MM.1S (cell line): ENCODE results near the gene STOX2.

Experiments used
- EZH2phosphoT487 ChIP-seq: fragments of 300-600 bp; sonication (generic); IDR thresholded peaks from 2 replicates; pipeline ENCODE4 v1.6.1; 2018; ENCODE audit warnings: antibody characterized with exemption, low read length
- TF ChIP-seq, protein P1 (sequence below): fragments of 300-600 bp; sonication (generic); IDR thresholded peaks from 2 replicates; pipeline ENCODE4 v1.5.1; 2016; ENCODE audit warnings: antibody characterized with exemption, low read length, mixed read lengths

DNA sequence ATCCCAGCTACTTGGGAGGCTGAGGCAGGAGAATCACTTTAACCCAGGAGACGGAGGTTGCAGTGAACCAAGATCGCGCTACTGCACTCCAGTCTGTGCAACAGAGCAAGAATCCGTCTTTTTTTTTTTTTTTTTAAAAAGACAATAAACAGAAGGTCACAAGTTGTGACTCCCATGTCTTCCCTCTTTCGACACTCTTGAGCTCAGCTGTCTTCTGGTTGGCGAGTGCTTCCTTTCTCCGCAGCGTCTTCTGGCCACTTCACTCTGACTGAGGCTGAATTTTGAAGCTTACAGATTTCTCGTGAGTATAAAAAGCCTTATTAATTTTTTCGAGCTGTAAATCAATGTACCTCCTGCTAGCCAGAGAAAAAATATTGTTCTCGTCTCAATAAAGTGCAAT, 124.9 kb downstream of the STOX2 start:
- TF ChIP-seq, protein P1, sequence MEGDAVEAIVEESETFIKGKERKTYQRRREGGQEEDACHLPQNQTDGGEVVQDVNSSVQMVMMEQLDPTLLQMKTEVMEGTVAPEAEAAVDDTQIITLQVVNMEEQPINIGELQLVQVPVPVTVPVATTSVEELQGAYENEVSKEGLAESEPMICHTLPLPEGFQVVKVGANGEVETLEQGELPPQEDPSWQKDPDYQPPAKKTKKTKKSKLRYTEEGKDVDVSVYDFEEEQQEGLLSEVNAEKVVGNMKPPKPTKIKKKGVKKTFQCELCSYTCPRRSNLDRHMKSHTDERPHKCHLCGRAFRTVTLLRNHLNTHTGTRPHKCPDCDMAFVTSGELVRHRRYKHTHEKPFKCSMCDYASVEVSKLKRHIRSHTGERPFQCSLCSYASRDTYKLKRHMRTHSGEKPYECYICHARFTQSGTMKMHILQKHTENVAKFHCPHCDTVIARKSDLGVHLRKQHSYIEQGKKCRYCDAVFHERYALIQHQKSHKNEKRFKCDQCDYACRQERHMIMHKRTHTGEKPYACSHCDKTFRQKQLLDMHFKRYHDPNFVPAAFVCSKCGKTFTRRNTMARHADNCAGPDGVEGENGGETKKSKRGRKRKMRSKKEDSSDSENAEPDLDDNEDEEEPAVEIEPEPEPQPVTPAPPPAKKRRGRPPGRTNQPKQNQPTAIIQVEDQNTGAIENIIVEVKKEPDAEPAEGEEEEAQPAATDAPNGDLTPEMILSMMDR, result no peak
- TF ChIP-seq EZH2phosphoT487, result no peak
